ENCODE results near the gene KIAA2012. TPM values are rescaled to one million over a fixed set of nuclear protein-coding genes. Genes with fewer than 3 reads are reported as not detected.

The KIAA2012 gene
- total RNA-seq, 2 experiments from 2014 or later: not detected

DNA sequence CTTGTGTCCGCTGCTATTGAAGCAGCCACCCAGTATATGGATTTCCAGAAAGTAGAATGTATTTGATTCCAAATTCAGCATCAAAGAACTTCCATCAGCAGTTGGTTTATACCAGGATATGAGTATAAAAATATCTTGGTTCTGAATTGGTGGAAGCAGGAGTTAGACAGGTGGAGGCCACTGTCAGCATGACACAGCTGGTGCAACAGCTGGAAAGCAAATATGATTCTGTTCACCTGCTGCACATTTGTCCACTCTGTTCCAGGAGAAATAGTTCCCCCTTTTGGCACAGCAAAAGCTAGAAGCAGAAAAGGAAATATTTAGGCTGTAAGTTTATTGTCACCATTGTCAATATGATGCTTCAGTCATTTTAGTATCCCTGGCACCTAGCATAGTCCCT is 41.2 kb downstream of the KIAA2012 start:
- TF ChIP-seq, protein P1, sequence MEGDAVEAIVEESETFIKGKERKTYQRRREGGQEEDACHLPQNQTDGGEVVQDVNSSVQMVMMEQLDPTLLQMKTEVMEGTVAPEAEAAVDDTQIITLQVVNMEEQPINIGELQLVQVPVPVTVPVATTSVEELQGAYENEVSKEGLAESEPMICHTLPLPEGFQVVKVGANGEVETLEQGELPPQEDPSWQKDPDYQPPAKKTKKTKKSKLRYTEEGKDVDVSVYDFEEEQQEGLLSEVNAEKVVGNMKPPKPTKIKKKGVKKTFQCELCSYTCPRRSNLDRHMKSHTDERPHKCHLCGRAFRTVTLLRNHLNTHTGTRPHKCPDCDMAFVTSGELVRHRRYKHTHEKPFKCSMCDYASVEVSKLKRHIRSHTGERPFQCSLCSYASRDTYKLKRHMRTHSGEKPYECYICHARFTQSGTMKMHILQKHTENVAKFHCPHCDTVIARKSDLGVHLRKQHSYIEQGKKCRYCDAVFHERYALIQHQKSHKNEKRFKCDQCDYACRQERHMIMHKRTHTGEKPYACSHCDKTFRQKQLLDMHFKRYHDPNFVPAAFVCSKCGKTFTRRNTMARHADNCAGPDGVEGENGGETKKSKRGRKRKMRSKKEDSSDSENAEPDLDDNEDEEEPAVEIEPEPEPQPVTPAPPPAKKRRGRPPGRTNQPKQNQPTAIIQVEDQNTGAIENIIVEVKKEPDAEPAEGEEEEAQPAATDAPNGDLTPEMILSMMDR (conservative IDR thresholded peaks at IDR 0.05; ENCODE audit: low read length): no peak
- TF ChIP-seq EZH2phosphoT487 (IDR thresholded peaks at IDR 0.05; ENCODE audit: borderline replicate concordance, low read depth, low read length): no peak
- intact Hi-C loops (cut with micrococcal nuclease; ENCODE audit: unreplicated experiment): no loop called here
- Histone ChIP-seq H3K79me2 (ENCODE audit: insufficient read depth, low read depth, low read length) (no peaks in the 10 kb centered on the region), H4K20me1 (ENCODE audit: insufficient read depth, low read length) (no peaks in the 10 kb centered on the region), H3K4me1 (ENCODE audit: insufficient read depth, low read length, poor library complexity, severe bottlenecking) (no peaks in the 10 kb centered on the region), H3K4me2 (ENCODE audit: low read length) (no peak overlapping the region), H3K9me3 (ENCODE audit: low read length) (no peaks in the 10 kb centered on the region), H3K9me2 (ENCODE audit: insufficient read depth, low read length) (no peaks in the 10 kb centered on the region), H3K27ac (ENCODE audit: low read depth, low read length, poor library complexity, severe bottlenecking) (no peak overlapping the region), H2AFZ (ENCODE audit: low read length) (no peak overlapping the region), H3K36me3 (ENCODE audit: insufficient read depth, low read length) (no peaks in the 10 kb centered on the region), H3K4me3 (ENCODE audit: low read depth, low read length, poor library complexity, severe bottlenecking) (no peak overlapping the region)
- ChIA-PET CTCF (ENCODE audit: unreplicated experiment) (no interaction called here), POLR2A (no interaction called here)
- no TSS peak for BruUV-seq (replicated peaks)
- DNase-seq (ENCODE audit: low spot score): no peak

DNA sequence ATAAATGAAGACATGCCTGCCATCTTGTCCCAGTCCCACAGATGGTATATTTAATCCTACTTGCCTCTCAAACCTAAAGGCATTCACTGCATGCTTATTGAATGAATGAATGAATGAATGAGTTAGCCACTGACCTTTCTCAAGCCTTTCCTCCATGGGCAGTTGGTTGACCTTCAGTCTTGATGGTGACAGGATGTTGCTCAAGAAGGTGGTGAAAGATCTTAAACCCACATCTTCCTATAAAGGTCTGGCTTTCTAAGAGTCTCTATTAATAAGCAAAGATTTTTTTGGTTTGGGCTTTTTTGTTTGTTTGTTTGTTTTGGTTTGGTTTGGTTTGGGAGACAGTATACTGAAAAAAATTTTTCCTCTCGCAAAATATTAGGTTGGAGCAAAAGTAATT is 41.7 kb downstream of the KIAA2012 start:
- no peaks in the 10 kb centered on the region for H3K36me3 ChIP-seq (ENCODE audit: insufficient read depth, low read length)
- H3K9me2 ChIP-seq (ENCODE audit: insufficient read depth, low read length): no peaks in the 10 kb centered on the region
- ChIA-PET CTCF (ENCODE audit: unreplicated experiment) (no interaction called here), POLR2A (interaction anchor here (0.6 to 1.2 kb wide), 2 partner anchors 11 to 637 kb away, joined by 4 read pairs; no protein-coding TSS in a partner anchor)
- no peaks in the 10 kb centered on the region for H4K20me1 ChIP-seq (ENCODE audit: insufficient read depth, low read length)
- intact Hi-C loops (cut with micrococcal nuclease; ENCODE audit: unreplicated experiment): no loop called here
- H3K4me2 ChIP-seq (ENCODE audit: low read length): no peak overlapping the region
- no peaks in the 10 kb centered on the region for H3K4me1 ChIP-seq (ENCODE audit: insufficient read depth, low read length, poor library complexity, severe bottlenecking)
- TF ChIP-seq EZH2phosphoT487 (IDR thresholded peaks at IDR 0.05; ENCODE audit: borderline replicate concordance, low read depth, low read length): no peak
- no peaks in the 10 kb centered on the region for H3K79me2 ChIP-seq (ENCODE audit: insufficient read depth, low read depth, low read length)
- no peaks in the 10 kb centered on the region for H3K9me3 ChIP-seq (ENCODE audit: low read length)
- BruUV-seq (replicated peaks): no TSS peak
- H3K27ac ChIP-seq (ENCODE audit: low read depth, low read length, poor library complexity, severe bottlenecking): no peak overlapping the region
- H3K4me3 ChIP-seq (ENCODE audit: low read depth, low read length, poor library complexity, severe bottlenecking): no peak overlapping the region
- no peak for DNase-seq (ENCODE audit: low spot score)
- H2AFZ ChIP-seq (ENCODE audit: low read length): no peak overlapping the region

DNA sequence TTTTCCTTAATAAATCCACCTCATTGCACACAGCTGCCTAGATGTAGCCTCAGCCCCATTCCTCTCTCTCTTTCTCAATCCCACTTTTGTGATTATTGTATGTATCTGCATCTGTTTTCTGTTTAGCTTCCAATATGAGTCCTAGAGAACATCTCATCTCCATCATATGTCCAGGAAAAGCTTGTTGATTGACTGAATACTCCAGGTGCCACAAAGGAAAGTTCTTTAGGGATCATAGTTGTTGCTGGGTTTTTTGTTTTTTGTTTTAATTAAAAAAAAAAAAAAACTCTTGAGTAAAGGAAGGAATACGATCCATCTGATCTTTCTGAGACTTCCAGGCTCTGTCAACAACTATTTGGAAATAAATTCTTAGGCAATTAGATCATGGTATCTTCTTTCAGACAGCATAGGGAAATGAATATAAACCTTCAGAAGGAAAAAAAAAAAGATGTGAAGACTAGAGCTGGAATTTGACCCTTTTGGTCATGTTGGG is 42.5 kb downstream of the KIAA2012 start:
- DNase-seq (ENCODE audit: low spot score): no peak
- no peaks in the 10 kb centered on the region for H3K36me3 ChIP-seq (ENCODE audit: insufficient read depth, low read length)
- no peaks in the 10 kb centered on the region for H3K9me2 ChIP-seq (ENCODE audit: insufficient read depth, low read length)
- no peaks in the 10 kb centered on the region for H3K9me3 ChIP-seq (ENCODE audit: low read length)
- no peak overlapping the region for H2AFZ ChIP-seq (ENCODE audit: low read length)
- no peak for TF ChIP-seq EZH2phosphoT487 (IDR thresholded peaks at IDR 0.05; ENCODE audit: borderline replicate concordance, low read depth, low read length)
- TF ChIP-seq, protein P1 (conservative IDR thresholded peaks at IDR 0.05; ENCODE audit: low read length): no peak
- no peaks in the 10 kb centered on the region for H3K79me2 ChIP-seq (ENCODE audit: insufficient read depth, low read depth, low read length)
- H3K4me1 ChIP-seq (ENCODE audit: insufficient read depth, low read length, poor library complexity, severe bottlenecking): no peaks in the 10 kb centered on the region
- H3K27ac ChIP-seq (ENCODE audit: low read depth, low read length, poor library complexity, severe bottlenecking): no peak overlapping the region
- ChIA-PET CTCF (ENCODE audit: unreplicated experiment) (interaction anchor here (0.6 kb wide), 1 partner anchor 166 kb away, joined by 3 read pairs; no protein-coding TSS in a partner anchor), POLR2A (interaction anchor here (0.6 to 1.2 kb wide), 2 partner anchors 12 to 638 kb away, joined by 4 read pairs; no protein-coding TSS in a partner anchor)
- no peaks in the 10 kb centered on the region for H4K20me1 ChIP-seq (ENCODE audit: insufficient read depth, low read length)
- intact Hi-C loops (cut with micrococcal nuclease; ENCODE audit: unreplicated experiment): no loop called here
- BruUV-seq (replicated peaks): no TSS peak
- no peak overlapping the region for H3K4me3 ChIP-seq (ENCODE audit: low read depth, low read length, poor library complexity, severe bottlenecking)
- no peak overlapping the region for H3K4me2 ChIP-seq (ENCODE audit: low read length)
